ENCODE data around the gene C10orf53.
"Not testable (repeated sequence)": the region's sequence is repeated elsewhere in the genome, so short reads cannot be mapped to it uniquely, and the experiment has no call there.

Gene C10orf53

DNA sequence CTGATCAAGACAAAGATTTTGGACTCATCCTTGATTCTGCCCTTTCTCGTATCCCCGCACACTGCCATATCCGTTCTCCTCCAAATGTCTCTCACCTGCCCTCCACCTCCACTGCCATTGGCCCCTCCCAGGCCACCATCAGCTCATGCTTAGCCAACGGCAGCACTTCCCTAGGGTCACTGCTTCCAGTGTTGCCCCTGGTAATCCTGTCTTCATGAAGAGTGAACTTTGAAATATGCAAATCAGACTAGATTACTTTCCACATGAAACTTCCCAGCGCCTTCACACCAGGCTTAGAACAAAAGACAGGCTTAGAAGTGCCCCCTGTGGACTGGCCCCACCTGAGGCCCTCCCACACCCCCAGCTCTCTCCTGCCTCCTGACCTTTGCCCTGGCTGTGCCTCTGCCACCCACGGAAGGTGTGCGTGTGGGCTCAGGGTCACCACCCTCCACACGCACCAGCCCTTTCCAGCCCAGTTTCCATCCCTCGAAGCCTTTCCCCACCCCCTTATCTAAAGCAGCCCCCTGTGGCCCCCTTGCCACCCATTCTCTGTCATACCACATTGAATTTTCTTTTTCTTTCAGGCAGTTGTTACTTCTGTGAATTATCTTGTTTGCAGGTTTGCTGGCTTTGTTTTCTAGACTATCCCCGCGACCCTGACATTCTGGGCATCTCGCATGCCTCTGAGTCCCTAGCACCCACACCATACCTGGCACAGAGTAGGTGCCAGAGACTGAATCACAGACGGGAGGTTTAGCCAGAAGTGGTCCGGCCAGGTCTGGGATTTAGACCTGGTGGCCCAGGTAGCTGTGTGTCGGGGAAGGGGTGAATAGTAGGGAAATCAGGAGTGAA is 26.8 kb upstream of the C10orf53 start:
- no peak for DNase-seq

DNA sequence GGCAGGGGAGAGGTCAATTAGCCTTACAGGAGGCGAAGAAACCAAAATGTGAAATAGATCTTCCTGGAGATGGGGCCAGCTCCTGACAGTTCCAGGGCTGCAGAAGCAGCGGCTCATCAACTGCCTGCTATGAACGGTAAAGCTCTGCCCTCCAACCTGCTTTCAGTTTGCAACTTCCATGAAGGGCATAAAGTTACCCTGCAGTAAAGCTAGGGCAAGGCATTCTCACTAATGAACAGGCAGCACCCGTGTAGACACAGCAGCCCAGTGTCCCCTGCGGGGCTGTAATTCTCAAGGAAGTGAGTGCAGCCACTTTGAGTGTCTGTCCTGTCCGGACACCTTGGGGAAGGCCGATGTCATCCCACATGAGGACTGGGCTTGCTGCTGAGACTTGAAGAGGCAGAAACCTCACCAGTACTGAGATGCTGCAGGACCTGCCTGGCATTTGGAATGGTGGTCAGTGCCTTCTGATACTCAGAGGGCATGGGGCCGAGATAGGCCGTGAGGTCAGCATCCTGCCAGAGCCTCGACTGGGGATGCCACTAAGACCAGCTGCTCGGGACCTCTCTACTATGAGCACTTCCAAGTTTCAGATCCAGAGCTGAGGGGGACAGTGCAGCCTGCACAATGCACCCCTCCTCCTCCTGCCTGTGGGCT is 26.1 kb upstream of the C10orf53 start:
- no peak for DNase-seq

DNA sequence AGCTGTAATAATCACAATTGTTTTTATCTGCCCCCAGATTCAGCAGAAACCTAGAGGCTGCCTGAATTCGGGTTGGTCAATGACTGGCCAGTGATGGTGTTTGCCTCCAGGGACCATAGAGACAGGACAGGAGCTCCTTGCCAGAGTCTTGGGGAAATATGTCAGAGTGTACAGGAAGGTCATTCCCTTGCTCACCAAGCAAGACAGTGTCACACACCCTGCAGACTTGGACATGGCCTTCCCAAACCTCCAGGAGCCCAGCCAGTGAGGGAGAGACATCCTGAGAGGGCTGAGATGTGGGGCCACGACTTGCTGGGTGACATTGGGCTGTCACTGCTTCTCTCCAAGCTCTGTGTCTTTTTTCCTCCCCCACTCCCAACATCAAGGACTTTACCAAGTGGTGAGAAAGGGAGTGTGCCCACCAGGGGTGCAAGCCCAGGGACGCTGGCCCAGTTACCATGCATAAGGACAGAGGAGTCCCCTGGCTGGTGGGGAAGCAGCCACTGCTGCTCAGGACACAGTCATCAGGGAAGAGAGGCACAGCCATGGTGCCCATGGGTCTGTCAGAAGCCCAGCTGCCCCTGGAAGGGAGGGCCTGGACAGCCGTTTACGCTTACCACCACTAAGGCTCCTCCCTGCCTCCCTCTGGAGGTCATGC is 25.3 kb upstream of the C10orf53 start:
- DNase-seq = no peak

DNA sequence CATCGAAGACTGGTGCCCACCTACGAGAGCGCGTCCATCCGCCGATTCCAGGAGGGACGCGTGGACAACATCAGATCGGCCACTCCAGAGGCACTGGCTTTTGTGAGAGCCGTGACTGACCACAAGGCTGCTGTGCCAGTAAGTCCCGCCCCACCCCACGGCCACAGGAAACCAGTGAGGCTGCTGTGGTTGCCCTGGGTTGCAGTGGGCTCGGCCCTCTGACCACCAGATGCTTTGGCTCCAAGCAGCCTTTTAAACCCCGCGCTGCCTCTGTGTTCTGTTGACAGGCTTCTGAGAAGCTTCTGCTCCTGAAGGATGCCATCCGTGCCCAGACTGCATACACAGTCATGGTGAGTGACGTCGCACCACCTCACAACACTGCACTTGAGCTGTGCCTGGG is 24.4 kb upstream of the C10orf53 start:
- DNase-seq = no peak

DNA sequence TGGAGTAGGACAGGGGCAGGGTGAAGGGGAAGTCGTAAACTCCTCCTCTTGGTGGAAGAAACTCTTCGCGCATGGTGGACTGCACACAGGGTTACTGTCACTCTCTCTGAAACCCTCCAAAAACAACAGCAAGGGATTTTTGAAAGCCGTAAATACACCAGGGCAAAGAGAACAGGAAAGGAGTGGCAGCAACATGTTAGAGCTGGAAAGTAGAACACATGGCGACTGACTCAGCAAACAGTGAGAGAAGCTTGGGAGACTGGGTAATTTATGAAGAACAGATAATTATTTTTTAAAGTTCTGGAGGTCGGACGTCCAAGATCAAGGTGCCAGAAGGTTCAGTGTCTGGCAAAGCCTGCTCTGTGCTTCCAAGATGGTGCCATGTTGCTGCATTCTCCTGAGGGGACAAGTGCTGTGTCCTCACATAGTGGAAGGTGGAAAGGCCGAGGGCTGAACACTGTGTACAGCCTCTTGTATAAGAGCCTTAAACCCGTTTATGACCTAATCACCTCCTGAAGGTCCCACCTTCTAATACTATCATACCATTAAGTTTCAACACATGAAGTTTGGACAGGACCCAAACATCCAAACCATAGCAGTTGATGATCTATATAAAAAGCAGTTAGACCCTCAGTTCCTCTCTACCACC is 22.5 kb upstream of the C10orf53 start:
- no peak for DNase-seq

DNA sequence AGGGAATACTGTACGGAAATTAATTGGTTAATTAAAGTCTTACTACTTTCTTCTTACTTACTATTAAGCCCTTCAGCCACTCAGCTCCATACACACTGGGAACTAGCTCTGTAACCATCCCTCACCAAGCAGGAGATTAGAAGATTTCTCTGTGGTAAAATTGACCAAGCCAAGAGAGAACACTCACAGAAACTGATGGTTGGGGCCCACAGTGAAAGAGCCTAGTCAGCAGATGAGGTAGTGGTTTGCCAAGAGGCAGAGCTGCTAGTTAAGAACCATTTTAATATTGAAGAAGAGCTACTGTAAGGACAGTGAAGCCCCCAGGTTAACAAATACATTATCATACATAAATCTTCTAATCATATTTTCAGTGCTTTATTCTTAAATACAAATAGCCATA is 21.8 kb upstream of the C10orf53 start:
- no peak for DNase-seq

DNA sequence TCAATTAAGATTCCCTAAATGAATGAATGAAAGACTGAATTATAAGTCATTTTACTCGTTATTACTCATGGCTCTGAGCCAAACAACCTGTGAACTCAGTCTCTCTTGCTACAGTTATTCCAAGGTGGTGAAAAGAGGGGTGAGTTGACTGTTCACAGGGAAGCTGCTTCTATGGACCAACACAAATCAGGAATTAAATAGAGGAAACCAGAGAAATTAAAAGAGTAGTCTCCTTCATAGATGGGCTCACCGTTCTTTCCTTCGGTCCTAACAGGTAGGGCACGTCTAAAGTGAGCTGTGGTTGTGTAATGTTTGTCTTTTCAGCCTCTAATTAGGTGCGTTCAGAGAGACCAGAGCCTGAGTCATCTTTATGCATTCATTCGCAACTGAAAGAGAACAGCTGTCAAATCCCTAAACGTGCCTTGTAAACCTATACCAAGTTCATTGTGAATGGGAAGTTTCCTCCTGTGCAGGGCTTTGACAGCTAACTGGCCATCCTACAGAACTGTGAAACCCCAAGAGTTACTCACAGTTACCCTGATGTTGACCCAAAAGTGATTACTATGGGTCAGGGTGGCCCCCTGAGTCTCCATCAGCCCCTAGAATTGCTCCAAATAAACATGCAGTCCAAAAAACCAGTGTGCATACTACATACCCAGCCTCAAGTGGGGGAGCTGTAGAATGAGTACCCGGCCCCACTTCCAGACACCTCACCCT is 18.2 kb upstream of the C10orf53 start:
- DNase-seq = no peak

DNA sequence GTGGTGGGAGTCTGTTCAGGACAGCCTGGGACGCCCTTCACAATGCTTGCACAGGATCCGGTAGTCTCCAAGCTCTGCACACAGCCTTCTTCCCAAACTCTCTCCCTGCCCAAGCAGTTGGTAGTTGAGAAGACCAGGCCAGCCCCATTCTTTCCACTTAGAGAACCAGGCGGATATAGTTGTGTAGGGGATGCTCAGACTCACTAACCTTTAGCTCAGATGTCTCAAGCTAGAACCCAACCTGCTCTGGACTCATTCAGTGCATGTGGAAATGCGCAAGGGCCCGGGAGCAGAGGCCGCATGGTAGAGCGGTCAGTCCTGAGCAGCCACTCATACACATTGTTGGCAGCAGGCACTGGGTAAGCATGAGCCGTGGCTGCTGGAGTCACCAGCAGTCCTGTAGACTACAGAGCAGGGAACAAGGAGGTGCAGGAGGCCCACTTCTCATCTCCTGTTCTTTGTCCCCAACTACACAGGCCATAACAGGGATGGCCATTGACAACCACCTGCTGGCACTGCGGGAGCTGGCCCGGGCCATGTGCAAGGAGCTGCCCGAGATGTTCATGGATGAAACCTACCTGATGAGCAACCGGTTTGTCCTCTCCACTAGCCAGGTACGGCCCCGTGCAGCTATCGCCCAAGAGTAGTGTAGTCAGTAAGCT is 17.2 kb upstream of the C10orf53 start:
- DNase-seq = no peak

DNA sequence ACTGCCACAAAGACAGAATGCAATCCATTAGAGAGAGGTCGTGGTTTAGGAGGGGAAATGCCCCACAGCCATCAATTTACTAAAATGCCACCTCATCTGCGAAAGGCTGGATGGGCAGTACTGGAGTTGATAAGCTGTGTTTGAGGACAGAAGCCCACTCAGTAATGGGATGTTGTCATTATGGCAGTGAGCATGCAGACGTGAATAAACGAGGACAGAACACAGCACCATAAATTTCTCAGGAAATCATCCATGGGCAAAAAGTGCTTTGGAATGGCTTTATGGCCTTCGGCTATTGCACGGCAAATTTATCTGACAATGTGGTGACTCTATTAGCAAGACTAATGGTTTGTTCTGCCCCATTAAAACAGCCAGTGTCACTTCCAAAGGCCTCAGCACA is 15.9 kb upstream of the C10orf53 start:
- no peak for DNase-seq

DNA sequence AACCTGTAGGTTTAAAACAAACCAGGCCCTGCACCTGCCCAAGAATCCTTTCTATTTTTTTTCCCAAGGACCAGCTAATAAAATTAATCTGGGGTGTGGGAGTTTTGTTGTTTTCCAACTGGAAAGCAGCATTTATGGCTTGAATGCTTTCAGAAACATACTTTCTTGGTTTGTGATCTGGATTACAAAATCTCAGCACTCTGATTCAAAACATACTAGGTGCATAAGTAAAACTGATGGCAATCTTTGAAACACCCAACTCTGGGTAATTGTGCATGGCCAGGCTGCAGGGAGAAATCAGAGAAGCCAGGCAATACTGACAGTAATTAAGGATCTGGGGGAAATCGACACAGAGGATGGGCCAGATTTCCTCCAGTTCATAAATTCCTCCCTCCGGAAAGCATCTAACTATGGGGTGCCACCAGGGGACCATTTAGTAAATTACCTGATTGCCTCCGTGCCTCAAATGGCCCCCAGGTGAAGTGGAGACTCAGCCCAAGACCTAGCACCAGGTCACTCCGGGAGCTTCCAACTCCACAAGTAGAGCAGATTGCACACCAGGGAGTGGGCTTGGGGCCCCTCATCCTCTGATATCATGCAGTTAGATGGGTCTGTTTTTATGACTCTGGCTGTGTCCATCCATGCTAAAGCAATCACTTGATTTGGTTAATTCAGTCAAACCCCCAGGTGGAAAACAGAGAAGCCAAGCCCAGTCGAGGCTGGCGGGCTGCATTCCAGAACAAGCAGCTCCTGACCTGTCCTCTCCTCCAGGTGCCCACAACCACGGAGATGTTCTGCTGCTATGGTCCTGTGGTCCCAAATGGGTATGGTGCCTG is 15.2 kb upstream of the C10orf53 start:
- DNase-seq = no peak

DNA sequence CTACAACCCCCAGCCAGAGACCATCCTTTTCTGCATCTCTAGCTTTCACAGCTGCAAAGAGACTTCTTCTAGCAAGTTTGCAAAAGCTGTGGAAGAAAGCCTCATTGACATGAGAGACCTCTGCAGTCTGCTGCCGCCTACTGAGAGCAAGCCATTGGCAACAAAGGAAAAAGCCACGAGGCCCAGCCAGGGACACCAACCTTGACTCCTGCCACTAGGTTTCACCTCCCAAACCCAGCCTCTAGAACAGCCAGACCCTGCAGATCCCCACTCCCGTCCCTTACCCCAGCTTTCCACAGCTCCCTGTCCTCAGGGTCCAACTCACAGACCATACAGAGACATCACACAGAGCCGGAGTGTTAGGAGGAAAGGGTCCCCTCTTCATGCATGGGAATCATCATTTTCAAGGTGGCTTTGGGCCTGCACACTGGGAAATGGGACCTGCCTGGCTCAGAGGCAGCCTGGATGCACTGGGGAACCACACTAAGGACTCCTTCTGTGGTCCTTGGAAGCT is 14.6 kb upstream of the C10orf53 start:
- DNase-seq = no peak

DNA sequence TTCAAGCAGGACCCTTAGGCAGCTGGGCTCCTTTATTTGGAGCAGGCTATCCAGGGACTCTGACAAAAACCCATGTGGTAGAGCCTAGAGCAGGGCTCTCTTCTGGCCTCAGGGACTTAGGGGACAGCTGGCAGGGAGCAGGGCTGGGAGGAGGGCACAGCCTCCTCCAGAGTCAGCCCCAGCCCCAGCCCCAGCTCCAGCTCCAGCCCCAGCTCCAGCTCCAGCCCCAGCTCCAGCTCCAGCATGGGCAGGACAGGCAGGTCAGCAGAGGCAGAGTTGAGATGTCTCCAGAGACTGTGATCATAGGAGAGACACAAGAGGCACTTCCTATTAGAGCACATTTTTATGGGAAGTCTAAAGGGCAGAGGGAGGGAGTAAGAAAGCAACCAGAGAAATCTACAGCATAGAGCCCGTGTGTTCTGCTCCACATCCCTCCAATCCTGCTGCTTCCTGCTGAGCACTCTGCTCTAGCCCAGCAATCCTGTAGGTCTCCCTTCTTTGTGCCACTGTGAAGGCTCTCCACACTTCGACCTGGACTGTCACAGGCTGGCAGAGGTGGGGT is 13.3 kb upstream of the C10orf53 start:
- DNase-seq = no peak

DNA sequence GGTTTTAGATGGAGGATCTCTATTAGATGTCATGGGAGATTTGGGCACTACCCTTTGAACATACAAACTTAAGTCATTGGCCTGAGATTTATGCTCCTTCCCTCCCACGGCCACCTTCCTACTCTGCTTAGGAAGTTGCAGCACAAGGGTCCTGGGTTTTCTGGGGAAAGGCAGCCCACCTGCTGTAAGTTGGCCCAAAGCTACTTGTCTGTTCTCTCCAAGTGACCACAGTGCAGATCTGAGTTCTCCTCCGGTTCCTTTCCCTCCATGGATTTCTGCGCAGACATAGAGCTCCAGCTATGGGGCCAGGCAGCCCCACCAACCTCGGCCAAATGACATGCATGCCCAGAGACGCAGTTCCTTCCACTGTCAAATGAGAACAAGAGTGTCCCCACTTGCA is 12.8 kb upstream of the C10orf53 start:
- DNase-seq = no peak

DNA sequence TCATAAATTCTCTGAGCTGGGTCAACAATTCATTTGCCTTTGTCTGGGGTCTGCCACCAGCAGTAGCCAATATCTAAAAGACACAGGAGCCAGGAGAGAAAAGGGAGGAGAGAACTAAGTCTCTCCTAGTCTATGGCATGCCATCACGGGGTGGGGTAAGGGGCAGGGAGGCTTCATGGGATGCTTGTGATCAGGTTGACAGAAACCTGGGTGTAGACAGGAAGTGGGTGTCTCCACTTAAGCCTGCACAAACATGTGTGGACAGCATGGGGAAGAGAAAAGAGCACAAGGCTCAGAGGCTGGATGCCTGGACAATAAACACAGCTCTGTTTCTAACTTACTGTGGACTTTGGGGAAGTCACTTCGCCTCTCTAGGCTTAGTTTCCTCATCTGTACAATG is 11.5 kb upstream of the C10orf53 start:
- no peak for DNase-seq

DNA sequence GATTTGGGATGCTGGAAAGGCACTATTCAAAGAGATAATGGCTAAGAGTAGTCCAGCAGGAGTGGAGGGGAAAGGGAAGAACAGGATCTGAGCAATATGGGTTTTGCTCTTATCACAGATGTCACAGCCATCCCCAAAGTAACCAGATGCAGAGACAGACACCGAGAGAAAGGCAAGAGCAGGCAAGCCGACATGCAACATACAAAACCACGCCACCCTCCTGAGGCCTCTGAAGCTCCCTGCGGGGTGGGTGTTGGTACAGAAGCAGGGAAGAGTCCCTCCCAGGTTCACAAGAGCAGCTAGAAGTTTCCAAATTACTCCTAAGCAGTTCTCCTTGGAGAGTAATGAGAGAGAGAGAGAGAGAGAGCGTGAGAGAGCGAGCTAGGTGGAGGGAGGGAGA is 10.8 kb upstream of the C10orf53 start:
- DNase-seq = no peak

DNA sequence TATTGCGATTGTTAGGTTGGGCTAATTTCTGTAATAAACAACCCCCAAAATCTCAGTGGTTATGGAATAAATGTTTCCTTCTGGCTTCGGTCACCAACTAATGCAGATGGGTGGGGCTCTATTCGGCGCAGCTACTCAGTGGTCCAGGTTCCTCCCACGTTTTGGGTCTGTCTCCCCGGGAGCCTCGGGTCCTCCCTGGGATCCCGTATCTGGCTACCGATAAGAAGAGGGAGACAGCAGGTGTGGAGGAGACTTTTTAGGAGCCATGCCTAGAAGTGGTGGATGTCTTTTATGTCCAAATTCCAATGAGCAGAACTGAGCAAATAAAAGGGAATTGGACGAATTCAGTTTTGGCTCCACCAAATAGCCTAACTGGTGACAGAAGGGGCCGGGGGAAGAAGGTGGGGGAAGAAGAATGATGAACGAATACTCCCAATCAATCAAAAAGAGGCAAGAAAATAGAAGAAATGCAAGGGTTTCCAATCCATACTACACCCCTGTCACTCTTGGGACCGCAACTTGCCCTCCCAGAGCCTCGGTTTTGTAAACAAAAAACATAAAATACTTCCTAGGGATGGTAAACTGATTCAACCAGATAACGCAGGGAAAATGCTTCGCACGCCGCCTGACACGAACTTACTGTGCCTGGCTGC is 498 bp upstream of the C10orf53 start:
- DNase-seq = no peak

DNA sequence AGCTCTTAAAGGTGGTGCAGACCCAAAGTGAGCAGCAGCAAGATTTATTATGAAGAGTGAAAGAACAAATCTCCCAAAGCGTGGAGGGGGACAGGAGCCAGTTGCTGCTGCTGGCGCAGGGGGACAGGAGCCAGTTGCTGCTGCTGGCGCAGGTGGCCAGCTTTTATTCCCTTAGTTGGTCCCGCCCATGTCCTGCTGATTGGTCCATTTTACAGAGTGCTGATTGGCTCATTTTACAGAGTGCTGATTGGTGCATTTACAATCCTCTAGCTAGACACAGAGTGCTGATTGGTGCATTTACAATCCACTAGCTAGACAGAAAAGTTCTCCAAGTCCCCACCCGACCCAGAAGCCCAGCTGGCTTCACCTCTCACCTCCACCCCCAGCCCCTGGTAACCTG is 3.0 kb downstream of the C10orf53 start:
- DNase-seq = not testable (repeated sequence)

DNA sequence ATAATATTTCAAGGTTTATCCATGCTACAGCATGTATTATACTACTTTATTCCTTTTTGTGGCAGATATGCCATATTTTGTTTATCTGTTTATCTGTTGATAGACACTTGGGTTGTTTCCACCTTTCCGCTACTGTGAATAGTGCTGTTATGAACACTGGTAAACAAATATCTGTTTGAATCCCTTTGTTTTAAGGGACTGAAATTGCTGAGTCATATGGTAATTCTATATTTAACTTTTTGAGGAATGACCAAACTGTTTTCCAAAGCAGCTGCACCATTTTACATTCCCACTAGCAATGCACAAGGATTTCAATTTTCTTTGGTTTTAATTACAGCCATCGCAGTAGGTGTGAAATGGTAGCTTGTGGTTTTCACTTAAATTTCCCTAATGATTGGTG is 3.4 kb downstream of the C10orf53 start:
- no peak for DNase-seq

DNA sequence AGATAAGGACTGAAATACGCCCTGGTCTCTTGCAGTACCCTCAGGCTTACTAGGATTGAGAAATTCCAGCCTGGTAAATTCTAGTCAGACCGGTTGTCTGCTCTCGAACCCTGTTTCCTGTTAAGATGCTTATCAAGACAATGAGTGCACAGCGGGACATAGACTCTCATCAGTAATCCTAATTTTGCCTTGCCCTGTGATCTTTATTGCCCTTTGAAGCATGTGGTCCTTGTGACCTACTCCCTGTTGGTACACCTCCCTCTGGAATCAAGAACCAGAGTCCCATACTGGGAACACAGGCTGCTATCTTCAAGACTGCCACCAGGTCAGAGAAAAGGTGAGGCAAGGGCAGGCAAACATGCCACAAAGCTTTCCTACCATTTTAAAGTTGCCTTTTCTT is 7.2 kb downstream of the C10orf53 start:
- no peak for DNase-seq

DNA sequence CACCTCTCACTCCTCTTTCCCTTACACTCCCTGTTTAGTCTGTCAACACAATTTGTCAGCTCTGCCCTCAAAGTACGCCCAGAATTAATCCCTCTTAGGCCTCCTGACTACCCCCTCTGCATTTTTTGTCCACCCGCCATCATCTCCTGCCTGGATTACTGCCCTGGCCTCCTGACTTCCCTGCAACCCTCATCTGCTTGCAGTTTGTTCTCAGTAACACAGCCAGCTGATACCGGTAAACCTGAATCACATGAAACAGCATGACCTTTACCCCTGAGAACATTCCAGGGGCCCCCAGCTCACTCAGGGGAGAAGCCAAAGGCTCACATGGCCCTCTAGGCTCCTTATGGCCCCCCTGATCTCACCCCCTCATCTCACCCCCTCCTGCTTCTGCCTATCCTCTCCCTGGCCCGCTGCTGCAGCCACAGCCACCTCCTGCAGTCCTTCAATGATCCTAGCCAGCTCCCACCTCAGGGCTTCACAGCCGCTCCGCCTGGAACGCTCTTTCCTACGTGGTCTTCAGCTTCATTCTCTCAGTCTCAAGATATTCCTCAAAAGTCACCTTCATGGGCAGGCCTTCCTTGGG is 8.9 kb downstream of the C10orf53 start:
- no peak for DNase-seq

All from OCI-M1 (cell line).